ENCODE results near the gene SPEM2.

Gene SPEM2

DNA sequence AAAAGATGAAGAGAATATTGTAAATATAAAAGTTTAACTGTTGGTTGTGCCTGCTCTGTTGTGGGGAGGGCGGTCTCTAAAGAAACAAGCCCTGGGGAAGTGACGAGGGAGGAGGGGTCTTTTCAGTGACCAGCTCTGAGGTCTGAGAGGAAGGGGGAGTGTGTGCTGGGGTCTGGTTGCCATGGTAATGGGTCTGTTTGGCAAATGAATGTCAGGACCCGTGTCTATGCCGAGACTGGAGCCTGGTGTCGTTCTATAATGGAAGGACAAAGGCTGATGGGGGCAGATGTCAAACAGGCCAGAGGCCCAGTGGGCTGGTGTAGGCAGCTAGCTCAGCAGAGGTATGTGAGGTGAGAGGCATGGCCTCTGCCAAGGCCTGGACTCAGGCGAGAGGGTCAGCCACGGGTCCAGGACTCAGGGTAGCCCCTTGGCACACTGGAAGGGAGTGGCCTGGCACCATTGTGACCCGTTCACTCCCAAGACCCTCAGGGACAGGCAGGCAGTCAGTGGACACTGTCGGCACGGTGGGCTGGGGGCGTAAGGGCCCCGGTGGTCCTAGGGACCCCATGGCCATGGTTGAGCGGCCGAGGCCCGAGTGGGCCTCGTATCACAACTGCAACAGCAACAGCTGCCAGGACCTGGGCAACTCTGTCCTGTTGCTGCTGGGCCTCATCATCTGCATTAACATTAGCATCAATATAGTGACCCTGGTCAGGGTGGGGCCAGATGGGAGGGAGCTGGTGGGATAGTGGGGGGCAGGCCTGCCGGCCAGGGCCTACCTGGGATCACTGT, 5.4 kb upstream of the SPEM2 start, which contains the start of gene SPEM1:
SPEM1 (plus strand) TSS at position 506 of the 792 bp plus-strand sequence; CDS start at position 567, 61 bp downstream.
- DNase-seq (ENCODE audit: low read depth in 2 of 3, low spot score in 2 of 3), result no peak

DNA sequence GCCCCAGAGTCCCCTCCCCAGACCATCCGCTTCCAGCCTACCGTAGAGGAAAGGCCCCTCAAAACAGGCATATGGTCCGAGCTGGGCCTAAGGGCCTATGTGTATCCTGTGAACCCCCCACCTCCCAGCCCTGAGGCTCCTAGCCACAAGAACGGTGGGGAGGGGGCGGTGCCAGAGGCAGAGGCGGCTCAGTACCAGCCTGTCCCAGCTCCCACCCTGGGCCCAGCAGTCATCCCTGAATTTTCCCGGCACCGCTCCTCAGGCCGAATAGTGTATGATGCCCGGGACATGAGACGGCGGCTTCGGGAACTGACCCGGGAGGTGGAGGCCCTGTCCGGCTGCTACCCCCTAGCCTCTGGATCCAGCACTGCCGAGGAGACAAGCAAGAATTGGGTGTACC, 4.2 kb upstream of the SPEM2 start:
- no peak for DNase-seq (ENCODE audit: low read depth in 2 of 3, low spot score in 2 of 3)

- no peak for DNase-seq (ENCODE audit: low read depth in 2 of 3, low spot score in 2 of 3)
Measured at GRCh38 chr17:7423679-7424078, 1.7 kb upstream of the SPEM2 start.

DNA sequence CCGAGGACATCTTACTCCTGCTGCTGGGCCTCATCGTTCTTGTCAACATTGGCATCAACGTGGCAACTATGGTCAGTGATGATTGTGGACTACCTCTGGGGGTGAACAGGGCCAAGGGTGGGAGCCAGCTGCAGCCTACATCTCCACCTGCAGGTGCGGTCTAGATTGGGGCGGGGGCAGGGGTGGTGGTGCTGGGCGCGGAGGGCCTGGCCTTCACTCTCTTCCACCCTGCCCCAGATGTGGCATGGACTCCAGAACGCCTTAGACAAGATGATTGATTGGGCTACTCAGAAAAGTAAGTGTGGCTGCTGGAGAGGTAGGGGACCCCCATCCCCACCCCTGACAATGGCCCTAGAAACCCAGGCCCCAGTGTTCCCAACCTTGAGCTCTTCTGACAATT, 340 bp downstream of the SPEM2 start:
- DNase-seq (ENCODE audit: low read depth in 2 of 3, low spot score in 2 of 3), result no peak

GRCh38 chr17:7426203-7426863, 917 bp downstream of the SPEM2 start:
- no peak for DNase-seq (ENCODE audit: low read depth in 2 of 3, low spot score in 2 of 3)

- no peak for DNase-seq (ENCODE audit: low read depth in 2 of 3, low spot score in 2 of 3)
Measured at GRCh38 chr17:7426896-7427489, 1.6 kb downstream of the SPEM2 start.

- DNase-seq (ENCODE audit: low read depth in 2 of 3, low spot score in 2 of 3), result no peak
Measured at GRCh38 chr17:7427549-7427948, 2.1 kb downstream of the SPEM2 start.

DNA sequence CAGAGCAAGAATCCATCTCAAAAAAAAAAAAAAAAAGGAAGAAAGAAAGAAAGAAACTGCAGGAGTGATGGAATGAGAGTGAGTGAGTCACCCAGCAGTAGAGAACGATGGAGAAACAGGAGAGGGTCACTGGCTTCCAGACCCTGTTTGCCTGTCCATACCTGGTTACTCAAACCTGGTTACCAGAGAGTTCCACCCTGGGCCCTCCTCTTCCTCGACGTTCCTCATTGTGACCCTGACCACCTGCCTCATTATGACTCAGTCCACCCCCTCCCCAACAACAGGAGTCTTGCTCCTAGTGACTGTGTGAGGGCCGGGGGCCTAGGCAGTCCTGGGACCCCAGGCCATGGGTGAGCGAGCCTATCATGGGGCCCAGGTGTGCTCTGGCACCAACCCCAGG, 3.1 kb downstream of the SPEM2 start, which contains the start of gene SPEM3:
SPEM3 (plus strand) TSS at position 301 of the 400 bp plus-strand sequence; CDS start at position 347, 46 bp downstream.
- no peak for DNase-seq (ENCODE audit: low read depth in 2 of 3, low spot score in 2 of 3)

DNA sequence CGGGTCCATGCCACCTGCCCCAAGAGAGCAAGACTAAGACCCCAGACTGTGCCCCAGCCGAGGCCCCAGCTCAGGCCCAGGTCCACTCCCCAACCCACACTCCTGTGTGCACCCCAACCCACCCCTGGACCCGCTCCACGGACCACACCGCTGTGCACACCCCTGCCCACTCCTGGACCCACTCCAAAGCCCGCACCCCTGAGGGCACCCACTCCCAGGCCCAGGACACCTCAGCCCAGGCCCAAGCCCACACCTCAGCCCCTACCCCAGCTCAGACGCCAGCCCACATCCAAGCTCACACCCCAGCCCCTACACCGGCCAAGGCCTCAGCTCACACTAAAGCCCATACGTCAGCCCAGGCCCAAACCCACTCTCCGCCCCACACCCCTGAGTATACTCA, 4.3 kb downstream of the SPEM2 start:
- no peak for DNase-seq (ENCODE audit: low read depth in 2 of 3, low spot score in 2 of 3)

DNA sequence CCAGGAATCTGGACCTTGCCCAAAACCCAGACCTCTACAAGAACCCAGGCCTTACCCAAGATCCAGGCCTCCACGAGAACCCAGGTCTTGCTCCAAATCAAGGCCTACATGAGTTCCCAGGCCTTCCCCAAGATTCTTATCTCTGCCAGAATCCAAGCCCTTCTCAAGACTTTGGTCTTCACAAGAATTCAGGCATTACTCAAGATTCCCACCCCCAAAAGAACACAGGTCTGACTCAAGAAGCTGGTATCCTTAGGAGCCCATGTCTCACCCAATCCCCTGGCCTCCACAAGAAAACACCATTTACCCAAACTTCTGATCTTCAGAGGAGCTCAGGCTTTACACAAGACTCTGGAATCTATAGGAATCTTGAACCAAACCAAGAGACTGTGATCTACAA, 5.8 kb downstream of the SPEM2 start:
- no peak for DNase-seq (ENCODE audit: low read depth in 2 of 3, low spot score in 2 of 3)

DNA sequence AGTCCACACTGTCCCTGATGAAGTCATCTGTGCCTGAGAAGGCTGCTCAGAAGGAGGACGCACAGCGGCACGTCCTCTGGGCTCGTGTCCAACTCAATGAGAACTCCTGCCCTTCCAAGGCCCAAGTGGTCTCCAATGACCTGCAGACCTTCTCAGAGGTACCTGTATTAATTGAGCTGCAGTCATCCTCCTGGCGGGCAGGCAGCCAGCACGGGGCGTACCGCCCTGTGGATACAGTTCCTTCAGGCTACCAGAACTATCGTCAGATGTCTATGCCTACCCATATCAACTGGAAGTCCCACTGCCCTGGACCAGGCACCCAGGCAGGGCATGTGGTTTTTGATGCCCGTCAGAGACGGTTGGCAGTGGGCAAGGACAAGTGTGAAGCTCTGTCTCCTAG, 6.9 kb downstream of the SPEM2 start:
- DNase-seq (ENCODE audit: low read depth in 2 of 3, low spot score in 2 of 3), result no peak

DNA sequence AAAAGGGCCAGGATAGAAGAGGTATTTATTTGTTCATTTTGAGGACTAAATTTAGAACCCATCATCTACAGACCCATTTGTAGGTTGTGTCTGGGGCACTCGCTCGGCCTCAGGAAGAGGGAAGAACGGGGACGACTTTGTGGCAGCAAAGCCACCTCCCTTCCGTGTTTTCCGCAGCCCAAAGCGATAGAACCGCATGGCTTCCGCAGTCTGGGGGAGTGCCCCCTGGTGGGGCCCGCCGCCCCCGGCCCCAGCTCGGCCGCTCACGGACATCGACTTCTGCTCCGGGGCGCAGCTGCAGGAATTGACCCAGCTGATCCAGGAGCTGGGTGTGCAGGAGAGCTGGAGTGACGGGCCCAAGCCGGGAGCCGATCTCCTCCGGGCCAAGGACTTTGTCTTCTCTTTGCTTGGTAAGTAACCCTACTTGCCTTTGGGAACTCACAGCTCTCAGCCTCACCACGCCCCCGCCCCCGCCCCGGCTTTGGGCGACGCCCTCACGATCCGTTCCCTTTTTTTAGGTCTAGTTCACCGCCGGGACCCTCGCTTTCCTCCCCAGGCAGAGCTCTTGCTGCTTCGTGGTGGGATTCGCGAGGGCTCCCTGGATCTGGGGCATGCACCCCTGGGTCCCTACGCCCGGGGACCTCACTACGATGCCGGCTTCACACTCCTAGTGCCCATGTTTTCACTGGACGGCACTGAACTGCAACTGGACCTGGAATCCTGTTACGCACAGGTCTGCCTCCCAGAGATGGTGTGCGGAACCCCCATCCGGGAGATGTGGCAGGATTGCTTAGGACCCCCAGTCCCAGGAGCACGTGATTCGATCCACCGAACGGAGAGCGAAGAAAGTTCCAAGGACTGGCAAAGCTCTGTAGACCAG, 10.5 kb downstream of the SPEM2 start:
- DNase-seq (ENCODE audit: low read depth in 2 of 3, low spot score in 2 of 3), result peak in 1 of 3 experiments; percentile 39

GRCh38 chr17:7436556-7437368, 11.3 kb downstream of the SPEM2 start:
- peak in 2 of 3 experiments; percentile 47 to 70 for DNase-seq (ENCODE audit: low read depth in 2 of 3, low spot score in 2 of 3)

DNA sequence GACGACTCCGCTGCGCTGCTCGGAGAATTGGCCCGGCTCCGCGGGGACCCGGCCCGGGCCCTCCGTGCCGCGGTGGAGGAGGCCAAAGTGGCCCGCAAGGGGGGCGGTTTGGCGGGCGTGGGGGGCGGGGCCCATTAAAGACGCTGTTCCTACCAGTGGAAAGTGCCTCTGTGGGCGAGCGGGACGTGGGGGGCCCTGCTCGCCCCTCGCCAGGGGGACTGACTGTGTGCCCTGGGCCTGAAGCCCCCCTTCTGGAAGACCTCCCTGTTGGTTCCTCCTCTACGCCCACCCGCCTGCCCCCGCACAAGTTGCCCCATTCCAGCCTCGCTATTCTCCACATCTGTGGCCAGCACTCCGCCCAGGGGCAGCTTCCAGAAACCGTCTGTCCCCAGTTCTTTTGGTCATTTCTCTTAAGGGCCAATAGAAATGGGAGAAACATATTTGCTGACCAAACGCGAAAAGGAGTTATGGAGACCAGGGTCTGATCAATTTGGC, 12.0 kb downstream of the SPEM2 start:
- no peak for DNase-seq (ENCODE audit: low read depth in 2 of 3, low spot score in 2 of 3)

- no peak for DNase-seq (ENCODE audit: low read depth in 2 of 3, low spot score in 2 of 3)
Measured at GRCh38 chr17:7437950-7438614, 12.7 kb downstream of the SPEM2 start.

DNA sequence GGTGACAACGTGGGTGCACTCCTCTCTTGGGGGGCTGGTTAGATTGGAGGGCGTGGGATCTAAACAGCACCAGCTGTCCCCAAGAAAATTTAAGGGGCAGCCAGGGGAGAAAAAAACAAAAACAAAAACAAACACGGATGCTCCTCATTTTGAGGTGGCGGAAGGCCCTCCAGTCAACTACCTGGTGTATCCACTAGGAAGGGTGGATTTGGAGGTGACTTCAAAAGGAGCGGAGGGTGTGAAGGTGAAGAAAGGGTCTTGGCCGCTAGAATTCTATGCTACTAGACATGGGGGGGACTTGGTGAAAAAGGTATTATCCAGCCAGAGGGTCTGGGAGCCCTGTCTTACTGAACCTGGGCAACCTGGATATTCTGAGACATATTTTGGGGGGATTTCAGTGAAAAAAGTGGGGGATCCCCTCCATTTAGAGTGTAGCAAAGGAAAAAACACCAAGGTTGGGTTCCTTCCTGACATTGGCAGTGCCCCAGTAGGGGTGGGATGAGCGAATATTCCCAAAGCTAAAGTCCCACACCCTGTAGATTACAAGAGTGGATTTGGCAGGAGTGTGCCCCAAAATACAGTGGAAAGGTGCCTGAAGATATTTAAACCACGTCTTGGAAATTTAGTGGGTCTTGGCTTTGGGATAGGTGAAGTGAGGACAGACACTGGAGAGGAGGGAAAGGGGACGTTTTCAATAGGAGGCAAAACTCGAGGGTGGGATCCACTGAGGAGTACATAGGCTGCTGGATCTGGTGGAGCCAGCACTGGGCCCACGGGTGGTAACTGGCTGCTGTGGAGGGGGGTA, 13.4 kb downstream of the SPEM2 start:
- DNase-seq (ENCODE audit: low read depth in 2 of 3, low spot score in 2 of 3), result no peak

- no peak for DNase-seq (ENCODE audit: low read depth in 2 of 3, low spot score in 2 of 3)
Measured at GRCh38 chr17:7439462-7440112, 14.2 kb downstream of the SPEM2 start, which contains the start of gene FGF11. Gene FGF11 (plus strand): TSS chr17:7439512. CDS start chr17:7439621, 109 bp downstream.

Measured in activated CD8-positive, alpha-beta memory T cell treated with anti-CD3 and anti-CD28 coated beads for 48 hours (primary cell).